Measurements from ENCODE around the gene CD55.

The CD55 gene

GRCh38 chr1:207282058-207282457 is 39.4 kb upstream of the CD55 start:
- no peak for TF ChIP-seq CTCF (IDR thresholded peaks at IDR 0.05; ENCODE audit: control extremely low read depth, extremely low read depth, low read depth, missing control alignments)
- DNase-seq (ENCODE audit: extremely low spot score), result no peak
- POLR2A ChIA-PET, result no interaction called here
- CTCF ChIA-PET, result no interaction called here

- ChIA-PET POLR2A (no interaction called here), CTCF (no interaction called here)
- no peak for DNase-seq (ENCODE audit: extremely low spot score)
- TF ChIP-seq CTCF (IDR thresholded peaks at IDR 0.05; ENCODE audit: control extremely low read depth, extremely low read depth, low read depth, missing control alignments), result no peak
Observed at GRCh38 chr1:207282496-207283380, 38.7 kb upstream of the CD55 start.

- DNase-seq (ENCODE audit: extremely low spot score), result no peak
- ChIA-PET CTCF (no interaction called here), POLR2A (no interaction called here)
- no peak for TF ChIP-seq CTCF (IDR thresholded peaks at IDR 0.05; ENCODE audit: control extremely low read depth, extremely low read depth, low read depth, missing control alignments)
Observed at GRCh38 chr1:207283421-207283820, 38.1 kb upstream of the CD55 start.

- TF ChIP-seq CTCF (IDR thresholded peaks at IDR 0.05; ENCODE audit: control extremely low read depth, extremely low read depth, low read depth, missing control alignments), result no peak
- POLR2A ChIA-PET, result no interaction called here
- CTCF ChIA-PET, result no interaction called here
- no peak for DNase-seq (ENCODE audit: extremely low spot score)
Observed at GRCh38 chr1:207284209-207284897, 37.1 kb upstream of the CD55 start.

DNA sequence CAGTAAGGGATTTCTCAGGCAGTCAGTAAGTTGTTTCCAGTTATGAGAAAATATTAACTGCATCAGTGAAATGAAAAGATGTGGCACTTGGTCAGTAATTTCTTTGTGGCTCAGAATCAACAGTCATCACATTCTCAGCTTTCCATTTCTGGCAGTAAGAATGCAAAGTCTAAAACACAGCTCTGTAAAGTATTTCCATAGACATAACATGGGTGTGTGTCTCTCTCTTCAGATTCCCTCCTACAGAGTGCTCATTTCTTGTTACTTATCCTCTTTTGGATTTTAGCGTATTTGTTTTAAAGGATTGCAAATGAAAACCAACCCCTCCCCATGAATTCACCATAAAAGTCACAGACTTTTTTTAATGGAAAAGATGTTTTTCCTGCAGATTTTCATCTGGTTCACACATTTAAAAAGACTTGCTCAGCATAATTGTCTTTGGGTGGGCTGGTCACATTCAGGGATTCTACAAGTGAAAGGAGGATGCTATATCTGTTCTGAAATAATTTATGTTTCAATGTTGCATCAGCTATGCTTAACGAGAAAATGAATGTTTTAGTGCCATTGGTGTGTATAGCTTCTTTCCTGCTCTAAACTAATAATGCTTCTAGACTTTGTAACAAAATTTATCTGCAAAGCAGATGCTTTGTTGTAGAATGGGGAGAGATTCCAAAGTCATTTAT is 34.6 kb upstream of the CD55 start:
- CTCF ChIA-PET, result interaction anchor here (0.9 to 3.2 kb wide), 2 partner anchors 11 to 25 kb away, joined by 3 to 8 read pairs; no protein-coding TSS in a partner anchor
- POLR2A ChIA-PET, result no interaction called here
- no peak for TF ChIP-seq CTCF (IDR thresholded peaks at IDR 0.05; ENCODE audit: control extremely low read depth, extremely low read depth, low read depth, missing control alignments)
- no peak for DNase-seq (ENCODE audit: extremely low spot score)

GRCh38 chr1:207288315-207288714 is 33.2 kb upstream of the CD55 start:
- no peak for DNase-seq (ENCODE audit: extremely low spot score)
- TF ChIP-seq CTCF (IDR thresholded peaks at IDR 0.05; ENCODE audit: control extremely low read depth, extremely low read depth, low read depth, missing control alignments), result no peak
- POLR2A ChIA-PET, result no interaction called here
- CTCF ChIA-PET, result interaction anchor here (0.6 to 3.2 kb wide), 6 partner anchors 9 to 66 kb away, joined by 3 to 8 read pairs (median 4); no protein-coding TSS in a partner anchor
